ENCODE results near the gene RBFOX2. TPM values are rescaled to one million over a fixed set of nuclear protein-coding genes. Genes with fewer than 3 reads are reported as not detected.

Gene RBFOX2
- total and polyA plus RNA-seq, 3 donors from 2014 or later, result 53.4 to 85.2 (median 63.9) TPM

DNA sequence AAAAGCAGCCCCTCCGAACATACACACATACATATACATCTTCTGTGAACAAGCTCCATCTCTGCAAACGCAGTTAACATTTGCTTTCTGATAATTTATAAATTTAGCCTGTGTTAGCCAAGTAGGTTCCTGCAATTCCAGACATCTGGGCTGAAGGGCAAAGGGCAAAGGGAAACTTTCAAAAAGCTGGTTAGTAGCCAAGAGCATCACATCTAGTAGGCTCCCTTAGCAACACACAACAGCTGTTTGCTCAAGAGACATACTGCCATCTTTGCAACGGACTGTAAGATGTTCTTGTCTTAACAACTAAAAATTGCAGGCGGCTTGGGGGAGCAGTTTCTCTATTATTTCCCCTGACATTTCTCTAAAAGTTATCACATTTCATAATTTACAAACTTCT, 134.9 kb downstream of the RBFOX2 start:
- Histone ChIP-seq H3K9me3 (no peaks in the 10 kb centered on the region), H3K36me3 (ENCODE audit: low read depth, missing control alignments) (no peaks in the 10 kb centered on the region), H3K27ac (peak overlapping the region in 1 of 2 donors; percentile 59), H3K4me3 (peak overlapping the region; percentile 16 to 40), H3K27me3 (no peaks in the 10 kb centered on the region), H3K4me1 (peaks cover 8% of the 10 kb centered on the region)
- peak; percentile 26 for DNase-seq
- TF ChIP-seq, protein P1, sequence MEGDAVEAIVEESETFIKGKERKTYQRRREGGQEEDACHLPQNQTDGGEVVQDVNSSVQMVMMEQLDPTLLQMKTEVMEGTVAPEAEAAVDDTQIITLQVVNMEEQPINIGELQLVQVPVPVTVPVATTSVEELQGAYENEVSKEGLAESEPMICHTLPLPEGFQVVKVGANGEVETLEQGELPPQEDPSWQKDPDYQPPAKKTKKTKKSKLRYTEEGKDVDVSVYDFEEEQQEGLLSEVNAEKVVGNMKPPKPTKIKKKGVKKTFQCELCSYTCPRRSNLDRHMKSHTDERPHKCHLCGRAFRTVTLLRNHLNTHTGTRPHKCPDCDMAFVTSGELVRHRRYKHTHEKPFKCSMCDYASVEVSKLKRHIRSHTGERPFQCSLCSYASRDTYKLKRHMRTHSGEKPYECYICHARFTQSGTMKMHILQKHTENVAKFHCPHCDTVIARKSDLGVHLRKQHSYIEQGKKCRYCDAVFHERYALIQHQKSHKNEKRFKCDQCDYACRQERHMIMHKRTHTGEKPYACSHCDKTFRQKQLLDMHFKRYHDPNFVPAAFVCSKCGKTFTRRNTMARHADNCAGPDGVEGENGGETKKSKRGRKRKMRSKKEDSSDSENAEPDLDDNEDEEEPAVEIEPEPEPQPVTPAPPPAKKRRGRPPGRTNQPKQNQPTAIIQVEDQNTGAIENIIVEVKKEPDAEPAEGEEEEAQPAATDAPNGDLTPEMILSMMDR (IDR thresholded peaks at IDR 0.05), result no peak
- no peak for TF ChIP-seq POLR2A (IDR thresholded peaks at IDR 0.05)
- 57 to 61% methylated on average over 4 of the region's 4 CpGs for WGBS, 2 donors
- intact Hi-C loops (cut with DNase I; ENCODE audit: low total_unique reads), result no loop called here

DNA sequence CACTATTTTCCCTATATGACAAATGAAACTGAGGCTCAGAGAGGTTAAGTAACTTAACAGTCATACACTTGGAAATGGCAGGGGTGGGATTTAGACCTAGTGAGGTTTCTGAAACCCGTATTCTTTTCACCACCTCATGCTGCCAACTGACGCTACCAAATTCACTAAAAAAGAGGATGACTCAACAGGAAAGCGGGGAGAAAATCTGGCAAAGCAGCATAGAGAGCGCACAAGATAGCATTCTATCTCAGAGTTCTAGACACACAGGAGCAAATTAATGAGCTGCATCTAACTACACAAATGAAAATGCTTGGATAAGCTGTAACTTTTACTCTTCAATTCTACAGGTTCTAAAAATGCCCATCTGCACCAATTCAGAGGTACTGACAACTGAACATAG, 136.4 kb downstream of the RBFOX2 start:
- 36 to 55% methylated on average over 4 of the region's 4 CpGs for WGBS, 2 donors
- no peak for DNase-seq
- TF ChIP-seq, protein P1 (IDR thresholded peaks at IDR 0.05), result no peak
- no peak for TF ChIP-seq POLR2A (IDR thresholded peaks at IDR 0.05)
- Histone ChIP-seq H3K4me3 (no peak overlapping the region), H3K36me3 (ENCODE audit: low read depth, missing control alignments) (no peaks in the 10 kb centered on the region), H3K27me3 (no peaks in the 10 kb centered on the region), H3K9me3 (no peaks in the 10 kb centered on the region), H3K27ac (no peak overlapping the region), H3K4me1 (peaks cover 8% of the 10 kb centered on the region)
- intact Hi-C loops (cut with DNase I; ENCODE audit: low total_unique reads), result no loop called here

DNA sequence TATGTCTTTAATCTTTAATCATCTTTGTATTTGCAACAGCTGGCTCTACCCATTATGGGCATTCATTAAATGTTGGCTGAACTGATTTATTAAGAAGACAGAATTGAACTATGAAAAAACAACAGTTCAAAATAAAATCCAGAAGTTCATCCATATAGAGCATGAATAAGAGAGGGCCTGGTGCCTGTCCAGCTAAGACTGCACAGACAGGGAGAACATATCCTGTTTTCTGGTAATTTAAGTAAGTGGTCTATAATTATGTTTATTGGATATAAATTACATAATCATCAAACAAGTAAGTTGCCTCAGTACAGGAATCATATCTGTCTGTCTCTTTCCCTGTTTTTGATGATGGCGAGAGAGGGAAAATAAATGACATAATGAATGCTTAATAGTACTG, 137.2 kb downstream of the RBFOX2 start:
- H3K4me3 ChIP-seq, result no peak overlapping the region
- H3K27ac ChIP-seq, result no peak overlapping the region
- TF ChIP-seq, protein P1 (IDR thresholded peaks at IDR 0.05), result no peak
- no peak for DNase-seq
- 90% methylated on average over 1 of the region's 1 CpG for WGBS, 2 donors
- H3K9me3 ChIP-seq, result no peaks in the 10 kb centered on the region
- intact Hi-C loops (cut with DNase I; ENCODE audit: low total_unique reads), result no loop called here
- no peaks in the 10 kb centered on the region for H3K36me3 ChIP-seq (ENCODE audit: low read depth, missing control alignments)
- no peaks in the 10 kb centered on the region for H3K27me3 ChIP-seq
- peaks cover 8% of the 10 kb centered on the region for H3K4me1 ChIP-seq

DNA sequence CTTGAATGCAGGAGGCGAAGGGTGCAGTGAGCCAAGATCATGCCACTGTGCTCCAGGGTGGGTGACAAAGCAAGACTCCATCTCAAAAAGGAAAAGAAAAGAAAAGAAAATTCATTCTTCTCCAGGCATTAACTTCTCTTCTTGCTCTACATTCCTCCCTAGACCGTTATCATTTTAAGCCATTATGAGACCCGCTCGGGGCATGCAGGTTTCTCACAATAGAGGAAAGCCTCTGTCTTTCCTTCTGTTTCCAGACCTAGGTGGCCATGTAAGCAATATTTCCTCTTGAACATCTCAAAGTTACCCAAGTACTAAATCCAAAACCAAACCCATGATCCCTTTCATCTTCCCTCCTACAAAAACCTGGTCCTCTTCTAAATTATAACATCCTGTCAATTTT, 139.6 kb downstream of the RBFOX2 start:
- Histone ChIP-seq H3K27me3 (no peaks in the 10 kb centered on the region), H3K4me3 (no peak overlapping the region), H3K27ac (no peak overlapping the region), H3K36me3 (ENCODE audit: low read depth, missing control alignments) (no peaks in the 10 kb centered on the region), H3K4me1 (no peaks in the 10 kb centered on the region), H3K9me3 (no peaks in the 10 kb centered on the region)
- TF ChIP-seq, protein P1 (IDR thresholded peaks at IDR 0.05), result no peak
- TF ChIP-seq POLR2A (IDR thresholded peaks at IDR 0.05), result no peak
- intact Hi-C loops (cut with DNase I; ENCODE audit: low total_unique reads), result no loop called here
- WGBS, 2 donors, result 96 to 97% methylated on average over 4 of the region's 4 CpGs
- DNase-seq, result no peak

DNA sequence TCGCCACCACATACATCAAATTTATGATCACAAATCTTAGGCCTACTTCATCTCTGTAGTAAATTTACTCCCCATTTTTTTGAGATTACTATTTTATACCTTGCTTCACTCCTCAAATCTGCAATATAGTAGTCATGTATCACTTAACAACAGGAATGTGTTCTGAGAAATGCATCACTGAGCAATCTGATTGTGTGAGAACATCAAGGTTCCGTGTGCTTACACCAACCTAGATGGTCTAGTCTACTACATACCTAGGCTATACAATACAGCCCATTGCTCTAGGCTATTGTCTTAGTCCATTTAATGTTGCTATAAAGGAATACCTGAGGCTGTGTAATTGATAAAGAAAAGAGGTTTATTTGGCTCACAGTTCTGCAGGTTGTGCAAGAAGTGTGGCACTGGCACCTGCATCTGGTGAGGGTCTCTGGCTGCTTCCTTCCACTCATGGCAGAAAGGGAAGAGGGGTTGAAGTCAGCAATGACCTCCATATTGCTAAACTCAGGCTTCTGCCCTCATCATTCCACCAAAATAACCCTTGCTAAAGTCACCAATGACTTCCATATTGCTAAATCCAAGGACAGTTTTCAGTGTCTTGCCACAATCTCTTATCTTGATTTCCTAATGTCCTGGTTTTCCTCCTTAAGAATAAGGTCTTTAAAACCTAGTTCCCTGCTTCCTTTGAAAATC, 140.3 kb downstream of the RBFOX2 start:
- no peak overlapping the region for H3K27ac ChIP-seq
- TF ChIP-seq POLR2A (IDR thresholded peaks at IDR 0.05), result no peak
- TF ChIP-seq, protein P1 (IDR thresholded peaks at IDR 0.05), result no peak
- DNase-seq, result no peak
- no peaks in the 10 kb centered on the region for H3K4me1 ChIP-seq
- H3K9me3 ChIP-seq, result no peaks in the 10 kb centered on the region
- no peaks in the 10 kb centered on the region for H3K36me3 ChIP-seq (ENCODE audit: low read depth, missing control alignments)
- no peak overlapping the region for H3K4me3 ChIP-seq
- H3K27me3 ChIP-seq, result no peaks in the 10 kb centered on the region
- 93 to 94% methylated on average over 2 of the region's 2 CpGs for WGBS, 2 donors
- intact Hi-C loops (cut with DNase I; ENCODE audit: low total_unique reads), result no loop called here
